Measurements from ENCODE around the gene P4HB.
"Not testable (repeated sequence)": the region's sequence is repeated elsewhere in the genome, so short reads cannot be mapped to it uniquely, and the experiment has no call there.

Gene P4HB

GRCh38 chr17:81843713-81844326, 16.5 kb downstream of the P4HB start:
- no peak for TF ChIP-seq CTCF (IDR thresholded peaks at IDR 0.05; ENCODE audit: control extremely low read depth, extremely low read depth, low read depth, missing control alignments)
- no peak for DNase-seq (ENCODE audit: extremely low spot score)
- CTCF ChIA-PET, result interaction anchor here (0.7 kb wide), 1 partner anchor 9 kb away, joined by 3 read pairs; the partner anchor contains the start of gene PPP1R27
- POLR2A ChIA-PET, result interaction anchor here (0.6 to 1.8 kb wide), 2 partner anchors 11 to 116 kb away, joined by 3 to 4 read pairs; partner anchors contain the start of gene MCRIP1

GRCh38 chr17:81842725-81843504, 17.4 kb downstream of the P4HB start:
- CTCF ChIA-PET, result interaction anchor here (1.0 to 1.6 kb wide), 2 partner anchors 10 to 12 kb away, joined by 3 to 4 read pairs; no protein-coding TSS in a partner anchor
- TF ChIP-seq CTCF (IDR thresholded peaks at IDR 0.05; ENCODE audit: control extremely low read depth, extremely low read depth, low read depth, missing control alignments), result no peak
- DNase-seq (ENCODE audit: extremely low spot score), result no peak
- POLR2A ChIA-PET, result interaction anchor here (1.8 kb wide), 1 partner anchor 10 kb away, joined by 4 read pairs; the partner anchor contains the start of gene MCRIP1

GRCh38 chr17:81842378-81842724, 18.0 kb downstream of the P4HB start:
- POLR2A ChIA-PET, result no interaction called here
- CTCF ChIA-PET, result interaction anchor here (1.0 to 1.6 kb wide), 2 partner anchors 11 to 13 kb away, joined by 3 to 4 read pairs; no protein-coding TSS in a partner anchor
- no peak for DNase-seq (ENCODE audit: extremely low spot score)
- no peak for TF ChIP-seq CTCF (IDR thresholded peaks at IDR 0.05; ENCODE audit: control extremely low read depth, extremely low read depth, low read depth, missing control alignments)

- CTCF ChIA-PET, result interaction anchor here (1.0 to 1.6 kb wide), 2 partner anchors 11 to 13 kb away, joined by 3 to 4 read pairs; no protein-coding TSS in a partner anchor
- no peak for DNase-seq (ENCODE audit: extremely low spot score)
- TF ChIP-seq CTCF (IDR thresholded peaks at IDR 0.05; ENCODE audit: control extremely low read depth, extremely low read depth, low read depth, missing control alignments), result no peak
- POLR2A ChIA-PET, result no interaction called here
These were observed 18.5 kb downstream of the P4HB start for GRCh38 chr17:81841866-81842265.

GRCh38 chr17:81840826-81841778, 19.2 kb downstream of the P4HB start:
- CTCF ChIA-PET, result interaction anchor here (1.3 to 1.6 kb wide), 2 partner anchors 12 to 108 kb away, joined by 3 to 4 read pairs; no protein-coding TSS in a partner anchor
- TF ChIP-seq CTCF (IDR thresholded peaks at IDR 0.05; ENCODE audit: control extremely low read depth, extremely low read depth, low read depth, missing control alignments), result no peak

GRCh38 chr17:81840059-81840458, 20.3 kb downstream of the P4HB start:
- not testable (repeated sequence) for DNase-seq (ENCODE audit: extremely low spot score)
- CTCF ChIA-PET, result interaction anchor here (1.3 kb wide), 1 partner anchor 107 kb away, joined by 3 read pairs; no protein-coding TSS in a partner anchor
- POLR2A ChIA-PET, result interaction anchor here (2.2 kb wide), 1 partner anchor 14 kb away, joined by 6 read pairs; no protein-coding TSS in a partner anchor

More at GRCh38 chr17:81840826-81841778, 19.2 kb downstream of the P4HB start:
- DNase-seq (ENCODE audit: extremely low spot score), result no peak
- POLR2A ChIA-PET, result interaction anchor here (2.2 kb wide), 1 partner anchor 13 kb away, joined by 6 read pairs; no protein-coding TSS in a partner anchor
